A673 (cell line): ENCODE data around the gene CDC25A.

Source experiments
- EZH2 ChIP-seq: fragments of 200-600 bp; sonication (generic); IDR thresholded peaks from 2 replicates; pipeline ENCODE4 v1.6.1; 2017; ENCODE audit warnings: borderline replicate concordance, low read depth, mild to moderate bottlenecking, mixed read lengths, antibody characterized with exemption, low read length; ENCODE audit not compliant: poor library complexity, severe bottlenecking
- TF ChIP-seq, protein P1 (sequence below): fragments of 300-800, 200-600 bp; sonication (generic); conservative IDR thresholded peaks from 2 replicates; pipeline ENCODE4 v1.5.1; 2017; ENCODE audit warnings: low read depth, mild to moderate bottlenecking, antibody characterized with exemption, low read length, moderate library complexity, mixed read lengths

DNA sequence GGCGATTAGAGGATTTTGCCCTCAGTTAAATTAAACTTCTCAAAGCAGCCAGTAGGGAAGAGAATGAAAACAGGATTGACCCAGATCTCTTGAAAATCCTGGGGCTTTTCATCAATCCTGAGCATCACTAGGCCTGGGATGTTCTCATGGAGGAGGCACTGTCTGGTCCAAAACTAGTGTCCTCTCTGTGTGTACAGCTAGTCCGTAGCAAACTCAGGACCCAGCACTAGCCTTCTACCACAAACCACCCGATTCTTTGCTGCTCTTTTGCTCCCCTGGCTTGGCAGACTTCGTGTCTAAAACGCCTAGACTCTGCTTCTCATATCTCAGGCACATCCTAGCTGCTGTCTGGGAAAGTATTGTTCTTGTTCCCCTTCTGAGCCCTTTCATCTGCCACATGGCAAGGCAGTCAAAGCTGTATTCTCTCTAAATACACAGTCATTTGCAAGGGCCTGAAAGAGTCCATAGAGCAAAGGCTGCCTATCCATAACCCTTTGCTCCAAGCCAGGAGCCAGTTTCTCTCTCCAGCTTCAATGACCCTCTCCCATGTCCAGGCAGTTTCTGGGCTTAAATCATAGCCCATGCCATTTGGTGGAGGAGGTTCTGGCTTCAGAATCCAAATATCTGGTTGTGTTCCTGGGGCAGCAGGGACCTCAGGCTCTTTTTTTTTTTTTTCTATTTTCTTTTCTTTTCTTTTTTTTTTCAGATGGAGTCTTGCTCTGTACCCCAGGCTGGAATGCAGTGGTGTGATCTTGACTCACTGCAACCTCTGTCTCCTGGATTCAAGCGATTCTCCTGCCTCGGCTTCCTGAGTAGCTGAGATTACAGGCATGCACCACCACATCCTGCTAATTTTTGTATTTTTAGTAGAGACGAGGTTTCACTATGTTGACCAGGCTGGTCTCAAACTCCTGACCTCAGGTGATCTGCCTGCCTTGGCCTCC is 52.4 kb downstream of the CDC25A start:
- TF ChIP-seq, protein P1, sequence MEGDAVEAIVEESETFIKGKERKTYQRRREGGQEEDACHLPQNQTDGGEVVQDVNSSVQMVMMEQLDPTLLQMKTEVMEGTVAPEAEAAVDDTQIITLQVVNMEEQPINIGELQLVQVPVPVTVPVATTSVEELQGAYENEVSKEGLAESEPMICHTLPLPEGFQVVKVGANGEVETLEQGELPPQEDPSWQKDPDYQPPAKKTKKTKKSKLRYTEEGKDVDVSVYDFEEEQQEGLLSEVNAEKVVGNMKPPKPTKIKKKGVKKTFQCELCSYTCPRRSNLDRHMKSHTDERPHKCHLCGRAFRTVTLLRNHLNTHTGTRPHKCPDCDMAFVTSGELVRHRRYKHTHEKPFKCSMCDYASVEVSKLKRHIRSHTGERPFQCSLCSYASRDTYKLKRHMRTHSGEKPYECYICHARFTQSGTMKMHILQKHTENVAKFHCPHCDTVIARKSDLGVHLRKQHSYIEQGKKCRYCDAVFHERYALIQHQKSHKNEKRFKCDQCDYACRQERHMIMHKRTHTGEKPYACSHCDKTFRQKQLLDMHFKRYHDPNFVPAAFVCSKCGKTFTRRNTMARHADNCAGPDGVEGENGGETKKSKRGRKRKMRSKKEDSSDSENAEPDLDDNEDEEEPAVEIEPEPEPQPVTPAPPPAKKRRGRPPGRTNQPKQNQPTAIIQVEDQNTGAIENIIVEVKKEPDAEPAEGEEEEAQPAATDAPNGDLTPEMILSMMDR = no peak
- TF ChIP-seq EZH2 = no peak
